Pons (tissue), 1 donor: Measurements from ENCODE around the gene CDK6.
A peak's percentile ranks its signal among the peaks of the same experiment; 100 is the strongest.

Experiments used
- DNase-seq: peaks from one replicate; pipeline ENCODE4 v3.0.0-alpha.2; 2016; ENCODE audit warnings: low spot score

Gene CDK6

DNA sequence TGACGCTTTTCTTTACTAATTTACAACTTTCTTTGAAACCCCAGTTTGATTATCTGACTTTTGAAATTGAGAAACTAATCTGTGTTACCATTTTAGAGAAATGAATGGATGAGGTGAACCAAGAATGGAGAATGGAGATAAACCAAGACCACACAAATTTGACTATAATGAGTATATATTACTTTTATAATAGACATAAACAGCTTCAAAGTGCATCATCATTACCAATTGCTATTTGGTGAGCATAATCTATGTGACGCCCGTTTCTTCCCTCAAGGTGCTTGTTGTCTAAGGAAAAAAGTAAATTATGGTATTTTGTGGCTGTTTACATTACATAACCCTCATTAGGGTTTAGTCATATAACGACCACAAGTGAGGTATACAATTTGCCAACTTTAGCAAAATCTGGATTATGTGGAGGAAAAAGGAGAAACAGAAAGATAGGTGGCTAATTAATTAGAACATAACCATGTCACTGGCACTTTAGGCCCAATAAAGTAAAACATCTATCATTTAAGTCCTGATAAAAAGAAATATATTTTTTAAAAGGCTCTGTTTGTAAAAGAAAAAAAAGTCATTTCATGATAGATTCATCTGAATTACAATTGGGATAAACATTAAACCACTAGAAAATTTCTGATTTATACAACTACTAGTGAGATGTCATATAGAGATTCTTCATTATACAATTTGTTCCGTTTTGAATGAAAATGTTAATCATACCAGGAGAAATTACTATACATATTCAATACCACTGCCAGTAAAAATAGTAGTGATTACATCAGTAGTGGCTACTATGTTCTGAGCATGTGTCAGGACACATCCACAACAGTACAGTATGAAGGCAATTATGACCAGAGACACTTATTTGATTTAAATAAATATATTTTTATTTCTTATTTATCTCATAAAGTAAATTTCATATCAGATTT lies 128.0 kb downstream of the CDK6 start:
- DNase-seq = no peak

GRCh38 chr7:92707435-92707834 lies 128.9 kb downstream of the CDK6 start:
- DNase-seq = no peak

DNA sequence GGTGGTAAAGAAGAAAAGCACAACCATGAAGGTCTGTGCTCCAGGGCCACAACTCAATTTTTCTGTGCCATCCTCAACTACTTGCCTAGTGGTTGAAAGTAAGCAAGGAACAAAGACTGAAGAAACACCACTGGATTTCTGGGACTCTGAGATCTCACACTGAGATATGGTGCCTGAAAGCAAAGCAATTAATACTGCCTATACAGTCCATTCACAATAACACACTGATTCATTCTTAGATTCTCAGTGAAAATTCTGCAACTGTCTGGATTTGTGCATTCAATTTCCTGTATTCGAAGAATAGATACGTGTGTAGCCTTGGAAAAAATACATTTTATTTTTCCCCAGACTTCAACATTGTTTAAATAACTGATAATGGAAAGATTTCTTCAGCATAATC lies 129.8 kb downstream of the CDK6 start:
- DNase-seq = no peak

- DNase-seq = no peak
Measured at GRCh38 chr7:92705831-92706230, 130.5 kb downstream of the CDK6 start.

- no peak for DNase-seq
Measured at GRCh38 chr7:92704858-92705257, 131.5 kb downstream of the CDK6 start.

DNA sequence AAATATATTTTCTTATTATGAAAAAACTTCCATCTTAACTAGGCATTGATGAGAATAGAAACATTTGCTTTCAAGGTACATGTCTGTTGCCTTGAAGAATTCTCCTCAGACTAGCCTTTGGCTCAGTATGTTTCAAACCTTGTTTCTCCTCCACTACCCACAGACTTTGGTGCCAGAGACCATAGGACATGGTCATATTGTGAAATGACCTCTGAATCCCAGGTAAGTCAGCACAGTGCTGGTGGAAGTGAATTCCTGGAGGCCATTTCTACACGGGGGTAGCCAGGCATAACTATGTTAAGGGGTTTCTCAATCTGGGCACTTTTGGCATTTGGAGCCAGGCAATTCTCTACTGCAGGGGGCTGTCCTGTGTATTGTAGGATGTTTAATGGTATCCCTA lies 133.8 kb downstream of the CDK6 start:
- DNase-seq = no peak

- DNase-seq = no peak
Measured at GRCh38 chr7:92699966-92700514, 136.3 kb downstream of the CDK6 start.

GRCh38 chr7:92699560-92699959 lies 136.8 kb downstream of the CDK6 start:
- DNase-seq = no peak

DNA sequence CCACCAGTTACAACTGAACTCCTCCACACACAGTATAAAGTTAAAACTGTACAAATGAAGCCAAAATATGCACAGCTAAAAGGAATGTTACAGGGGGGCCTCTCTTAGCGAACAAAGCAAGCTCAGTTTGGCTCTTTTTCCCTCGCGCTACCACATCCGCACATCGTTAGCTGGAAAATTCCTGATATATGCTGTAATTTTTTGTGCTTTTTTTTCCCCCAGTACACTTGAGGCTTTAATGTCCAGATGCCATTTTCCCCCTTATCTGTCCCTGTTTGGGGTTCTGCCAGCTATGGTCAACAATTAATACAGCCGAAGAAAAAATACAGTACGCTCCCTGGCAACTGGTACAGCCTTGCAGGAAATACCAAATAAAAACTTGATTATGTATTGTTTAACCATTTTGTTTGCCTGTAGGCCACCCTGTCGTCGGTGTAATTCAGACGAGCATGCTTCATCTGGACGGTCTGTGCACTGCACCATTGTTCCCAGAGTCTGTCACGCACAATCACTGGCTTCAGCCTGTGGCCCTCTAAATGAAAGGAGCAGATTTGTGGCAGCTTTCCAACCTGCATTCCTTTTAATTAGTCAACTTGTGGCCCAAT lies 138.0 kb downstream of the CDK6 start:
- peak; percentile 94 for DNase-seq

DNA sequence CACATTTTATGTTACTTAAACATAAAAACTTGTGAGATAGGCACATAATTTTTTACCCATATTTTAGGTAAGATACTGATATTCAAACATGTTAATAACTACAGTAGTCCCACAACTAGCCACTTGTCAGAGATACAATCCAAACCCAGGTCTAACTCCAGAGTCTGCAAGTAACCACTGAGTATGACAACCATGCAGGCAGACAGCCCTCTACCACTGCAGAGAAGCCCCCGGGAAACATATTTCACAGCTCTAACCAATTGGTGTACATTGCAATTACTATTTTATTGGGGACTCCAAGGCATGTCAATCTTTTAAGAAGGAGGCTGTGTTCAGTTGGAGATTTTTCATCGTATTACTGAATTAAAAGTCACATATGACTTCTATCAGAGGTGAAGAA lies 139.0 kb downstream of the CDK6 start:
- DNase-seq = no peak

- DNase-seq = peak; percentile 40
Measured at GRCh38 chr7:92697012-92697411, 139.4 kb downstream of the CDK6 start.

DNA sequence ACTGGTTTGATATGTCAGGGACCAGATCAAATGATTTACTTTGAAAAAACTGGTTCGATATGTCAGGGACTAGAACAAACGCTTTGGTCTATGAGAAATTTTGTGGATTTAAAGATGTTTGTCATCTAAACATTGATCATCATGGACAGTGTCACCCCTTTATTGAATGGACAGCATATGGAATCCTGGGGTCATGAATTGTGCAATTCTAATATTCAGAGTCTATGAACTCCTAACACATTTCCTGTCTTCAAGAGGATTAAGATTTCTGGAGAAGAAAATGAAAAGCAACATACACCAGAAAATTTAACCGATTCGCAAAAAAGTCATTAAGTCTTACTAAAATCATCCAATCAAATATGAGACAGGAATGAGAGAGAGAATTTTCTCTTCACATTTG lies 139.8 kb downstream of the CDK6 start:
- no peak for DNase-seq

DNA sequence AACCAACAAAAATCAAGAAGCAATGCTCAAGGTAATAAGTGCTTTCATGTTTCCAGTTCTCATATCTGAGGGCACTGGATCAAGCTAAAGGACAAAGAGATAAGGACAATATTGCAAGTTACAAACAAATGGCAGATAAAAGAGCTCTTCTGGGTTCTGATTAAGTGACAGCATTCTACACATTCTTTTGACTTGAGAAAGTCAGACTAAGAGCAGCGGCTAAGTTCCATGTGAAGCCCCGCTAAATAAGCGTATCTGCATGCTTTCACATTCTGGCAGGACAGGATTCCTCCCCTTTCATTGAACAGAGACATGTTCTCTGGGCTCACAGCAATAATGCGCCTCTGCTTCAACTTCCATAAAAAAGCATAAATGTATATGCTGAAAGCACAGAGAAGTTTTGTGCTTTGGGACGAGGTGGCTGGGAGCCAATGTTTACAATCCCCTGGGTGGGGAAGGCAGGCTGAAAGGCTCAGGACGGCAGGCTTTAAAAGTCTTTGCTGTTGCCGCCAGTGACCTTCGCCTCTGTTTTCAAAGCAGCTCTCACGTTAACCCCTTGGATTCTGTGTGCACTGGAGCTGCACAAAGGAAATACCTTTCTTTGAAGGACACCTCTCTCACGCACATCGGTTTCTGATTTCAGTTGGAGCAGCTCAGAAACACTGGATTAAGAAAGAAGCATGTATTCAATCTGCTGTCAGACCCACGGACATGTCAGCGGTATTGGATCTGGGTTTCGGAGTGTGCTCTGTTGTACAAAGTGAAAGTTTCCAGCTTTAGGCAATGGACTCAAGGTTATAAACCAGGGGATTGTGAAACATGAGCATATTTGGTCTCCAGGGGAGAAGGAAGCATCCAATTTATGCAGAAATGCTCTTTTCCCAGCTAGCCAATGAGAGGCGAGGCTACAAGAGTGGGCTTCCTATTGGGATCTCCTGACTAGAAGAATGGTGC lies 140.8 kb downstream of the CDK6 start:
- peak; percentile 69 for DNase-seq

- no peak for DNase-seq
Measured at GRCh38 chr7:92694211-92694610, 142.2 kb downstream of the CDK6 start.

DNA sequence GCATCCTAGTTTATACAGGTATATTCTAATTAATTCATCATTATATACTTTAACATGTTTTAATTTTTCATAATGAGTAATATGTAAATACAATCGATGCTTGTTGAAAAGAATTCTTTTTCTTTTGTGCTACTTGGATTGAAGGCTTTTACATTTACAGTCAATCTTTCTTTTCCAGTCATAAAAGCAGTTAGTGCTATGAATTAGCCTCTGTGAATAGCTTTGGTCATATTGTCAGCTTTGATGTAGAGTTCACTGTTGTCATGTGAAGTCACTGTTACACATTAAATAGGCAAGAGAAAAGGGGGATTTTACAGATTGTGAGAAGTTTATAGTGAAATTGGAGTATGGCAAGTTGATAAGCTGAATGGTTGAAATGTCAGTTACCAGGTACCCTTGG lies 142.9 kb downstream of the CDK6 start:
- no peak for DNase-seq

GRCh38 chr7:92691578-92691977 lies 144.8 kb downstream of the CDK6 start:
- DNase-seq = peak; percentile 79

- DNase-seq = no peak
Measured at GRCh38 chr7:92685136-92686042, 151.0 kb downstream of the CDK6 start.

GRCh38 chr7:92684274-92684673 lies 152.1 kb downstream of the CDK6 start:
- DNase-seq = no peak

- DNase-seq = no peak
Measured at GRCh38 chr7:92682903-92683539, 153.4 kb downstream of the CDK6 start.

GRCh38 chr7:92682330-92682729 lies 154.0 kb downstream of the CDK6 start:
- no peak for DNase-seq

DNA sequence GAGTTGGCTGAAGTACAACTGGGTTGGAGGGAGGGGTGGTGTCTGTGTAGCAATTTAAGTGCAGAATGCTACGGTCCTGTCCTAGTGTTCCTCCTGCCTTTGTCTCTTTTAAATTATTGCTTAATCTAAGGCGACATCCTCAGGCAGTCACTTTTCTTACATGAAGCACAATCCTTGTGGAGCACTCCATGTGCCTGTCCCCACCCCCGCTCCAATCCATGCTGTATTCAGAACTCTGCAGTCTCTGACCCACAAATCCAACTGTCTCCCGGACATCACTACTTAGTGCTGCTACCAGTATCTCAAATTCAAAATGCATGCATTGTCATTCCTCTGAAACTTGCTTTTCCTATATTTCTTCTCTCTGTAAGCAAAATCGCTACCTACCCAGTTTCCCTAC lies 154.7 kb downstream of the CDK6 start:
- DNase-seq = peak; percentile 49
